ENCODE measurements around the gene CRELD1. TPM values are rescaled to one million over a fixed set of nuclear protein-coding genes. Genes with fewer than 3 reads are reported as not detected.

CRELD1 gene
- total and polyA plus RNA-seq, 2 donors, result 22.9 to 72.3 TPM

- Histone ChIP-seq H3K4me1 (ENCODE audit: insufficient read depth) (no peaks in the 10 kb centered on the region), H3K4me3 (ENCODE audit: low read depth, low read length) (no peak overlapping the region), H3K27ac (ENCODE audit: low read depth) (peak overlapping the region; percentile 23), H3K36me3 (ENCODE audit: insufficient read depth) (peaks cover 5% of the 10 kb centered on the region)
- 46% methylated on average over 7 of the region's 7 CpGs for WGBS
- no peak for DNase-seq (ENCODE audit: extremely low spot score)
Observed at GRCh38 chr3:9976721-9977709, 43.4 kb downstream of the CRELD1 start.

DNA sequence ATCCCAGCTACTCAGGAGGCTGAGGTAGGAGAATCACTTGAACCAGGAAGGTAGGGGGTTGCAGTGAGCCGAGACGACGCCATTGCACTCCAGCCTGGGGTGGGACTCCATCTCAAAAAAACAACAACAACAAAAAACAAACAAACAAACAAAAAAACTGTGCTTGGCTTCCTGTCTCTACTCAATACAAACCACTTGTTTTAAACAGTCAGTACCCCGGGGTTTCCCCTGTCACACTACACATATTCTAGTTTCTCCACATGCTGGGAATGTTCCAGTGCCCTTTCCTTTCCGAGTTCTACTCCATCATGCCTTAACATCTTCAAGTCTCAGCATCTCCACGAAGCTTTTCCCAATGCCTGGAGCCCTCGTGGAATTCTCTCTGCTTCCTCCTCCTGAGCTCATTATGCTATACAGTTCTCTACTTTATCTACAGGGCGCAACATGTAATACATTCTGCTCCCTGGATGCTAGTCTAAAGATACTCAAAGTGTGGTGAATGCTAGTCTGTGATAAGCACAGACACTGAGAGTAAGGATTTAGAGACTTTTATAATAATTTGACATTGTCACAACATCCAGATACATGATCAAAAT lies 45.2 kb downstream of the CRELD1 start:
- Histone ChIP-seq H3K4me1 (ENCODE audit: insufficient read depth) (no peaks in the 10 kb centered on the region), H3K4me3 (ENCODE audit: low read depth, low read length) (no peak overlapping the region), H3K36me3 (ENCODE audit: insufficient read depth) (peaks cover 5% of the 10 kb centered on the region), H3K27ac (ENCODE audit: low read depth) (peak overlapping the region; percentile 5)
- WGBS, result 92% methylated on average over 8 of the region's 8 CpGs
- DNase-seq (ENCODE audit: extremely low spot score), result no peak

DNA sequence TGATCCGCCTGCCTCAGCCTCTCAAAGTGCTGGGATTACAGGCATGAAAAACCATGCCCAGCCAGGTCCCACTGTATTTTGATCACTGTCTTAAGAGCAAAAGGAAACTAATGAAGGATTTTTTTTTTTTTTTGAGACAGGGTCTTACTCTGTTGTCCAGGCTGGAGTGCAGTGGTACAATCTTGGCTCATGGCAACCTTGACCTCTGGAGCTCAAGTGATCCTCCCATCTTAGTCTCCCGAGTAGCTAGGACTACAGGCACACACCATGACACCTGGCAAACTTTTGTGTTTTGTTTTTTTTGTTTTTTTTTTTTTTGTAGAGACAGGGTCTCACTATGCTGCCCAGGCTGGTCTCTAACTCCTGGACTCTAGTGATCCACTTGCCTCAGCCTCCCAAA lies 46.6 kb downstream of the CRELD1 start:
- 94% methylated on average over 2 of the region's 2 CpGs for WGBS
- Histone ChIP-seq H3K27ac (ENCODE audit: low read depth) (no peak overlapping the region), H3K36me3 (ENCODE audit: insufficient read depth) (peaks cover 2% of the 10 kb centered on the region), H3K4me1 (ENCODE audit: insufficient read depth) (no peaks in the 10 kb centered on the region), H3K4me3 (ENCODE audit: low read depth, low read length) (no peak overlapping the region)
- DNase-seq (ENCODE audit: extremely low spot score), result no peak

- Histone ChIP-seq H3K4me3 (ENCODE audit: low read depth, low read length) (peak overlapping the region; percentile 69), H3K36me3 (ENCODE audit: insufficient read depth) (no peaks in the 10 kb centered on the region), H3K27ac (ENCODE audit: low read depth) (peak overlapping the region; percentile 61), H3K4me1 (ENCODE audit: insufficient read depth) (no peaks in the 10 kb centered on the region)
- WGBS, result under 1% methylated on average over 17 of the region's 17 CpGs
- no peak for DNase-seq (ENCODE audit: extremely low spot score)
Observed at GRCh38 chr3:9986230-9986725, 52.6 kb downstream of the CRELD1 start.

- no peak overlapping the region for H3K27ac ChIP-seq (ENCODE audit: low read depth)
- H3K4me1 ChIP-seq (ENCODE audit: insufficient read depth), result no peaks in the 10 kb centered on the region
- WGBS, result 94% methylated on average over 10 of the region's 10 CpGs
- H3K4me3 ChIP-seq (ENCODE audit: low read depth, low read length), result no peak overlapping the region
- H3K36me3 ChIP-seq (ENCODE audit: insufficient read depth), result peaks cover 2% of the 10 kb centered on the region
- no peak for DNase-seq (ENCODE audit: extremely low spot score)
Observed at GRCh38 chr3:9994086-9994844, 60.6 kb downstream of the CRELD1 start.

Small RNA genes lying within 50 kb of the gene (small RNA-seq; reads per million reads assigned to genes)
- gene RNU6-882P, result not detected

Other genes starting within 250 kb of the CRELD1 start
- not detected for gene CPNE9, start 230.0 kb upstream of the CRELD1 start, total RNA-seq
- 0.18 TPM for gene CPNE9, start 230.0 kb upstream of the CRELD1 start, polyA plus RNA-seq
- gene BRPF1, start 202.1 kb upstream of the CRELD1 start, total RNA-seq, result 11.0 TPM
- gene BRPF1, start 202.1 kb upstream of the CRELD1 start, polyA plus RNA-seq, result 13.8 TPM
- gene OGG1, start 183.9 kb upstream of the CRELD1 start, total RNA-seq, result 32.1 TPM
- gene OGG1, start 183.9 kb upstream of the CRELD1 start, polyA plus RNA-seq, result 23.7 TPM
- gene CAMK1, start 163.9 kb upstream of the CRELD1 start, total RNA-seq, result 28.7 TPM
- gene CAMK1, start 163.9 kb upstream of the CRELD1 start, polyA plus RNA-seq, result 42.2 TPM
- gene TADA3, start 141.4 kb upstream of the CRELD1 start, total RNA-seq, result 33.2 TPM
- 67.9 TPM for gene TADA3, start 141.4 kb upstream of the CRELD1 start, polyA plus RNA-seq
- 75.6 TPM for gene ARPC4, start 140.8 kb upstream of the CRELD1 start, total RNA-seq
- 128 TPM for gene ARPC4, start 140.8 kb upstream of the CRELD1 start, polyA plus RNA-seq
- 63.3 TPM for gene TTLL3, start 123.6 kb upstream of the CRELD1 start, total RNA-seq
- 36.2 TPM for gene TTLL3, start 123.6 kb upstream of the CRELD1 start, polyA plus RNA-seq
- 14.4 TPM for gene RPUSD3, start 89.8 kb upstream of the CRELD1 start, total RNA-seq
- gene RPUSD3, start 89.8 kb upstream of the CRELD1 start, polyA plus RNA-seq, result 39.6 TPM
- gene CIDEC, start 53.6 kb upstream of the CRELD1 start, total RNA-seq, result not detected
- 49.2 TPM for gene CIDEC, start 53.6 kb upstream of the CRELD1 start, polyA plus RNA-seq
- 12.2 TPM for gene JAGN1, start 43.2 kb upstream of the CRELD1 start, total RNA-seq
- 44.3 TPM for gene JAGN1, start 43.2 kb upstream of the CRELD1 start, polyA plus RNA-seq
- gene IL17RE, start 31.0 kb upstream of the CRELD1 start, total RNA-seq, result 1.2 TPM
- 4.3 TPM for gene IL17RE, start 31.0 kb upstream of the CRELD1 start, polyA plus RNA-seq
- 24.7 TPM for gene IL17RC, start 16.7 kb upstream of the CRELD1 start, total RNA-seq
- 72.5 TPM for gene IL17RC, start 16.7 kb upstream of the CRELD1 start, polyA plus RNA-seq
- gene PRRT3, start 18.6 kb downstream of the CRELD1 start, total RNA-seq, result 0.95 TPM
- 2.8 TPM for gene PRRT3, start 18.6 kb downstream of the CRELD1 start, polyA plus RNA-seq
- gene EMC3, start 53.0 kb downstream of the CRELD1 start, total RNA-seq, result 45.2 TPM
- gene EMC3, start 53.0 kb downstream of the CRELD1 start, polyA plus RNA-seq, result 117 TPM
- gene FANCD2, start 92.6 kb downstream of the CRELD1 start, total RNA-seq, result 12.1 TPM
- gene FANCD2, start 92.6 kb downstream of the CRELD1 start, polyA plus RNA-seq, result 1.7 TPM
- gene FANCD2OS, start 174.4 kb downstream of the CRELD1 start, total RNA-seq, result not detected
- not detected for gene FANCD2OS, start 174.4 kb downstream of the CRELD1 start, polyA plus RNA-seq
- 82.3 TPM for gene BRK1, start 181.8 kb downstream of the CRELD1 start, total RNA-seq
- gene BRK1, start 181.8 kb downstream of the CRELD1 start, polyA plus RNA-seq, result 252 TPM
- gene VHL, start 207.9 kb downstream of the CRELD1 start, total RNA-seq, result 50.0 TPM
- gene VHL, start 207.9 kb downstream of the CRELD1 start, polyA plus RNA-seq, result 21.7 TPM
- 2.9 TPM for gene IRAK2, start 231.1 kb downstream of the CRELD1 start, total RNA-seq
- 4.1 TPM for gene IRAK2, start 231.1 kb downstream of the CRELD1 start, polyA plus RNA-seq

Data from urinary bladder (tissue), 4 donors.